ENCODE measurements around the gene DNAJC28. TPM values are rescaled to one million over a fixed set of nuclear protein-coding genes. Genes with fewer than 3 reads are reported as not detected.

DNAJC28 gene
- total RNA-seq, 1 experiment from 2014 or later, result 3.4 TPM

DNA sequence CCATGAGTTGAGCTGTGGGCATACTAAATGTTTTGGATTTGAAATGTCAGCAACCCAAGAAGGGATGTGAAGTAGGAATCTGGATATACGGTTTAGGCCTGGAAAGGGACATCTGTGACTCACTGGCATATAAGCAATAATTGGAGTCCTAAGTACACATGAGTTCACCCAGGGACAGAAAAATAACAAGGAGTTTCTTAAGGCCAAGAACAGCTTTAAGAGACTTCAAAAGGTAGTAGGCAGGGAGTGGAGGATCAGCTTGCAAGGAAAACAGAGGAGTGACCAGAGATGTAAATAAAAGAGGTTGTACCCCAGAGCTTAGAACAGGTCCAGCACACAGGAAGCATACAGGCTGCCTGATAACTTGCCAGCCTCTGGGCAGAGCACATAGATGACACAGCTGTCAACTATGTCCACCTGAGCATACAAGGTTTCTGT, 39.9 kb downstream of the DNAJC28 start:
- no peak for DNase-seq
- Histone ChIP-seq H3K23ac (ENCODE audit: insufficient read length, low read depth, low read length) (no peak overlapping the region), H2BK15ac (ENCODE audit: low read depth, low read length) (no peak overlapping the region), H3K23me2 (ENCODE audit: insufficient read length, low read depth, low read length, poor library complexity, severe bottlenecking) (no peaks in the 10 kb centered on the region), H2AFZ (ENCODE audit: low read length) (no peak overlapping the region), H4K91ac (ENCODE audit: insufficient read length, low read depth, low read length) (no peak overlapping the region), H3K4ac (ENCODE audit: low read depth, low read length) (no peak overlapping the region), H4K5ac (ENCODE audit: insufficient read length, low read depth, low read length) (no peak overlapping the region), H3K27ac (ENCODE audit: insufficient read length, low read depth, low read length) (no peak overlapping the region), H2BK5ac (ENCODE audit: insufficient read length, low read length) (no peak overlapping the region), H3K9me3 (ENCODE audit: control insufficient read depth, low read depth, low read length) (no peaks in the 10 kb centered on the region), H2BK12ac (ENCODE audit: insufficient read length, low read depth, low read length) (no peak overlapping the region), H4K8ac (replicated peaks; ENCODE audit: insufficient read length, low read depth, low read length) (no peak overlapping the region), H3K4me1 (ENCODE audit: insufficient read depth, low read length) (no peaks in the 10 kb centered on the region), H2BK20ac (ENCODE audit: low read depth, low read length, poor library complexity, severe bottlenecking) (no peak overlapping the region), H2BK120ac (ENCODE audit: low read depth, low read length, poor library complexity, severe bottlenecking) (no peak overlapping the region), H3K4me2 (ENCODE audit: insufficient read depth, insufficient read length, low read length) (no peak overlapping the region), H4K20me1 (ENCODE audit: control insufficient read depth, insufficient read depth, insufficient read length) (no peaks in the 10 kb centered on the region), H3K9ac (ENCODE audit: extremely low read depth, insufficient read length, low read length) (no peak overlapping the region), H2AK5ac (ENCODE audit: insufficient read length, low read length) (no peak overlapping the region), H3K27me3 (ENCODE audit: insufficient read depth, low read length) (no peaks in the 10 kb centered on the region), H3K79me1 (ENCODE audit: insufficient read depth, low read depth, low read length, poor library complexity, severe bottlenecking) (no peaks in the 10 kb centered on the region), H3K14ac (ENCODE audit: insufficient read depth, low read length) (no peak overlapping the region), H3K56ac (ENCODE audit: insufficient read length, low read depth, low read length) (no peak overlapping the region), H3T11ph (ENCODE audit: low read length) (no peak overlapping the region), H3K18ac (ENCODE audit: insufficient read length, low read depth, low read length) (no peak overlapping the region), H3K79me2 (ENCODE audit: insufficient read depth, low read length) (no peaks in the 10 kb centered on the region)
- no CpG with 5 or more reads among the region's 1 CpG for WGBS (ENCODE audit: extremely low coverage, insufficient read length, low lambda C conversion rate)
- no peaks in the 10 kb centered on the region for H3K4me1 Mint-ChIP-seq
- TF ChIP-seq, protein P1, sequence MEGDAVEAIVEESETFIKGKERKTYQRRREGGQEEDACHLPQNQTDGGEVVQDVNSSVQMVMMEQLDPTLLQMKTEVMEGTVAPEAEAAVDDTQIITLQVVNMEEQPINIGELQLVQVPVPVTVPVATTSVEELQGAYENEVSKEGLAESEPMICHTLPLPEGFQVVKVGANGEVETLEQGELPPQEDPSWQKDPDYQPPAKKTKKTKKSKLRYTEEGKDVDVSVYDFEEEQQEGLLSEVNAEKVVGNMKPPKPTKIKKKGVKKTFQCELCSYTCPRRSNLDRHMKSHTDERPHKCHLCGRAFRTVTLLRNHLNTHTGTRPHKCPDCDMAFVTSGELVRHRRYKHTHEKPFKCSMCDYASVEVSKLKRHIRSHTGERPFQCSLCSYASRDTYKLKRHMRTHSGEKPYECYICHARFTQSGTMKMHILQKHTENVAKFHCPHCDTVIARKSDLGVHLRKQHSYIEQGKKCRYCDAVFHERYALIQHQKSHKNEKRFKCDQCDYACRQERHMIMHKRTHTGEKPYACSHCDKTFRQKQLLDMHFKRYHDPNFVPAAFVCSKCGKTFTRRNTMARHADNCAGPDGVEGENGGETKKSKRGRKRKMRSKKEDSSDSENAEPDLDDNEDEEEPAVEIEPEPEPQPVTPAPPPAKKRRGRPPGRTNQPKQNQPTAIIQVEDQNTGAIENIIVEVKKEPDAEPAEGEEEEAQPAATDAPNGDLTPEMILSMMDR (conservative IDR thresholded peaks at IDR 0.05), result no peak
- no peak overlapping the region for H3K4me3 Mint-ChIP-seq
- H3K36me3 Mint-ChIP-seq (ENCODE audit: insufficient read depth in 1 of 3, low read depth in 3 of 3), result peaks cover 5 to 14% (median 9%) of the 10 kb centered on the region in 3 experiments; a peak in 3 of 7 replicates
- peak overlapping the region in 1 of 3 experiments; percentile 59; a peak in 2 of 7 replicates for H3K27ac Mint-ChIP-seq
- H3K27me3 Mint-ChIP-seq (ENCODE audit: low read depth), result no peaks in the 10 kb centered on the region
- no peaks in the 10 kb centered on the region for H3K9me3 Mint-ChIP-seq
